Measurements from ENCODE around the gene BCL7A.
A peak's percentile ranks its signal among the peaks of the same experiment; 100 is the strongest.
"Not testable (repeated sequence)": the region's sequence is repeated elsewhere in the genome, so short reads cannot be mapped to it uniquely, and the experiment has no call there.

BCL7A gene

DNA sequence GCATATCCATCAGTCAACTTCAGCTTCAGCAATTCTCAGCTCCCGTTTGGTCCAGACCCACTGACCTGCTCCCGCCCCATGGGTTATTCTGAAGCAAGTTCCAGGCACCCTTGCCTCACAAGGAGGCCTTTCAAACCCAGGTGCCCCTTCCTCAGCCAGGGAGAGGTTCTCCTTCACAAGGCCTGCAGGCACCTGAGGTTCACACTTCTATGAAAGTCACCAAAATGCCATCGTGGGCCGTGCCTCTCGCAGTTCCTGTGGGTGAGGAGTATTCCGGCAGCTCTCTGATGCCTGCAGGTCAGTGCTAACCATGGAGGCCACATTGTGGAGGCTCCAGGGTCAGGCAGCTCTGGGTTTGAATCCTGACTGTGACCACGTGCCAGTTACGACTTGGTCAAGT lies 40.2 kb upstream of the BCL7A start:
- no peak for DNase-seq (ENCODE audit: low read depth)
- H3K4me3 ChIP-seq (ENCODE audit: low read depth, low read length), result no peak overlapping the region
- TF ChIP-seq, protein P1, sequence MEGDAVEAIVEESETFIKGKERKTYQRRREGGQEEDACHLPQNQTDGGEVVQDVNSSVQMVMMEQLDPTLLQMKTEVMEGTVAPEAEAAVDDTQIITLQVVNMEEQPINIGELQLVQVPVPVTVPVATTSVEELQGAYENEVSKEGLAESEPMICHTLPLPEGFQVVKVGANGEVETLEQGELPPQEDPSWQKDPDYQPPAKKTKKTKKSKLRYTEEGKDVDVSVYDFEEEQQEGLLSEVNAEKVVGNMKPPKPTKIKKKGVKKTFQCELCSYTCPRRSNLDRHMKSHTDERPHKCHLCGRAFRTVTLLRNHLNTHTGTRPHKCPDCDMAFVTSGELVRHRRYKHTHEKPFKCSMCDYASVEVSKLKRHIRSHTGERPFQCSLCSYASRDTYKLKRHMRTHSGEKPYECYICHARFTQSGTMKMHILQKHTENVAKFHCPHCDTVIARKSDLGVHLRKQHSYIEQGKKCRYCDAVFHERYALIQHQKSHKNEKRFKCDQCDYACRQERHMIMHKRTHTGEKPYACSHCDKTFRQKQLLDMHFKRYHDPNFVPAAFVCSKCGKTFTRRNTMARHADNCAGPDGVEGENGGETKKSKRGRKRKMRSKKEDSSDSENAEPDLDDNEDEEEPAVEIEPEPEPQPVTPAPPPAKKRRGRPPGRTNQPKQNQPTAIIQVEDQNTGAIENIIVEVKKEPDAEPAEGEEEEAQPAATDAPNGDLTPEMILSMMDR (IDR thresholded peaks at IDR 0.05; ENCODE audit: control insufficient read depth, extremely low read depth, insufficient read depth), result no peak

DNA sequence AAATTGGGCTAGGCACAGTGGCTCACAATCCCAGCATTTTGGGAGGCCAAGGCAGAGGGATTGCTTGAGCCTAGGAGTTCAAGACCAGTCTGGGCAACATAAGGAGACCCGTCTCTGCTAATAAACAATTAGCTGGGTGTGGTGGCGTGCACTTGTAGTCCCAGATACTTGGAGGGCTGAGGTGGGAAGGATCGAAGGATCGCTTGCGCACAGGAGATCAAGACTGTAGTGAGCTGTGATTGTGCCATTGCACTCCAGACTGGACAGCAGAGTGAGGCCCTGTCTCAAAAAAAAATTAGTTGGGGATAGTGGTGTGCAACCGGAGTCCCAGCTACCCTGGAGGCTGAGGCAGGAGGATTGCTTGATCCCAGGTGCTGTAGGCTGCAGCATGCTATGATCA lies 38.7 kb upstream of the BCL7A start:
- no peak overlapping the region for H3K4me3 ChIP-seq (ENCODE audit: low read depth, low read length)
- TF ChIP-seq, protein P1 (IDR thresholded peaks at IDR 0.05; ENCODE audit: control insufficient read depth, extremely low read depth, insufficient read depth), result no peak
- DNase-seq (ENCODE audit: low read depth), result no peak

DNA sequence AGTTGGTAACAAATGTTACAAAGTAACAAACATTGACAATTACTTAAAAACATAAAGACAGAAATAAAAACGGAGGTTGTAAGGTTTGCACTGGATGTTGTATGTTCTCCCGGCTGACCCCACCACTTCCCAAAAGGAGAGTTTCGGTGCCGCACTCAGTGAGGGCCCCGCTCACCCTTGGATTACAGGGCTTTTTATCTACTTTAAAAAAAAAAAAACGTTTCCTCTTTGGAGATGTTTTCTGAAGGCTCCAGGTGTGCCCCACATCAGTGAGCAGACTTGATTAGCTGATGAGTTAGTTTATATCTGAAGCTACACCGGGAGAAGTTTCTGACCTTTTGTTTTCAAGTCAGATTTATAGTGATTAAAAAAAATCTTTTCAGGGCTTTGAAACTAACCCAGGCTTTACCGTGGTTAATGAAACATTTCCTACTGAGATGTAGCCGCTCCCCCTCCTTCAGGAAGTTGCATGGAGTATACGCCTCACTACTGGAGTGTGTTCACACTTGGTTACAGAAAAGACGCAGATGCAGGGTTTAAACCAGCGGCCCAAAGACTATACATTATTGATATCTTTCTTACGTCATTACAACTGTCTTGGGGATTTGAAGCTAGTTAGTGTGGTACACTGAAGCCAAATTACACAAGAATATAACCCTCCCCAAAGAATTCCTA lies 38.0 kb upstream of the BCL7A start:
- no peak overlapping the region for H3K4me3 ChIP-seq (ENCODE audit: low read depth, low read length)

DNA sequence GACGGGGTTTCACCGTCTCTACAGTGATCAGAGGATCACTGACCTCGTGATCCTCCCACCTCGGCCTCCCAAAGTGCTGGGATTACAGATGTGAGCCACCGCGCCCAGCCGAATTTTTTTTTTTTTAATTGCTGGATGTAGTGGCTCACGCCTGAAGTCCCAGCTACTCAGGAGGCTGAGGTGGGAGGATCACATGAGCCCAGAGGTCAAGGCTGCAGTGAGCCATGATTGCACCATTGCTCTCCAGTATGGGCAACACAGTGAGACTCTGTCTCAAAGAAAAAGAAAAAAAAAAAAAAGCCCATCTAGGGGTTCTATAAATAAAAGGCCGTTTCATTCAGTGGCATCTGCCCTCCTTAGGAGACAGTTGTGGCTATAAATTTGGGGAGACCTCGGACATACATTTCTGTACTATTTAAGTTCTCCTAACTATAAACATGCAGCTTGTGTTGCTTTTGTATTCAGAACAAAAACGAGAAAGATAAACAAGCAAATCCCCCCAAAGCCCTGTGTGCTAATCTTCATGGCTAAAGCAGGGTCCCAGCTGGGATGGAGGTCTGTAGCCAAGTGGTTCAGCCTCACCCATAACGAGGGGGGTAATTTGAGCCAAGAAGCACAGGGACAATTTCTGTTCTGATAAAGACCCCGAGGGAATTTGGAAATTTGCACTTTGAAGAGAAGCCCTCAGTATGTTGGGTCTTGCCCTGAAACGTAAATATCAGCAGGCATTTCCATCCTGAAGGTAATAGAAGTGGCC lies 35.0 kb upstream of the BCL7A start:
- TF ChIP-seq, protein P1 (IDR thresholded peaks at IDR 0.05; ENCODE audit: control insufficient read depth, extremely low read depth, insufficient read depth), result no peak
- no peak for DNase-seq (ENCODE audit: low read depth)

More for the DNA sequence above, 38.0 kb upstream of the BCL7A start:
- DNase-seq (ENCODE audit: low read depth), result no peak
- TF ChIP-seq, protein P1 (IDR thresholded peaks at IDR 0.05; ENCODE audit: control insufficient read depth, extremely low read depth, insufficient read depth), result no peak

DNA sequence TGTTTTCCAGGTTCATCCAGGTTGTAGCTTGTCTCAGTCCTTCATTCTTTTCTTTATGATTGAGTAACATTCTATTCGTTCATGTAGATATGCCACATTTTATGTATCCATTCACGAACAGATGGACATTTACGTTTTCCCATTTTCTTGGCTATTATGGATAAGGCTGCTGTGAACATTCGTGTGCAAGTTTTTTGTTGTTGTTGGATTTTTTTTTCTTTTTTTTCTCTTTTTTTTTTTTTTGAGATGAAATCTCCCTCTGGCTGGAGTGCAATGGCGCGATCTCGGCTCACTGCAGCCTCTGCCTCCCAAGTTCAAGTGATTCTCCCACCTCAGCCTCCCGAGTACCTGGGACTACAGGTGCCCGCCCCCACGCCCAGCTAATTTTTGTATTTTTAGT lies 33.2 kb upstream of the BCL7A start:
- DNase-seq (ENCODE audit: low read depth); H3K4me3 ChIP-seq (ENCODE audit: low read depth, low read length): not testable (repeated sequence)

More for the DNA sequence above, 35.0 kb upstream of the BCL7A start:
- no peak overlapping the region for H3K4me3 ChIP-seq (ENCODE audit: low read depth, low read length)

DNA sequence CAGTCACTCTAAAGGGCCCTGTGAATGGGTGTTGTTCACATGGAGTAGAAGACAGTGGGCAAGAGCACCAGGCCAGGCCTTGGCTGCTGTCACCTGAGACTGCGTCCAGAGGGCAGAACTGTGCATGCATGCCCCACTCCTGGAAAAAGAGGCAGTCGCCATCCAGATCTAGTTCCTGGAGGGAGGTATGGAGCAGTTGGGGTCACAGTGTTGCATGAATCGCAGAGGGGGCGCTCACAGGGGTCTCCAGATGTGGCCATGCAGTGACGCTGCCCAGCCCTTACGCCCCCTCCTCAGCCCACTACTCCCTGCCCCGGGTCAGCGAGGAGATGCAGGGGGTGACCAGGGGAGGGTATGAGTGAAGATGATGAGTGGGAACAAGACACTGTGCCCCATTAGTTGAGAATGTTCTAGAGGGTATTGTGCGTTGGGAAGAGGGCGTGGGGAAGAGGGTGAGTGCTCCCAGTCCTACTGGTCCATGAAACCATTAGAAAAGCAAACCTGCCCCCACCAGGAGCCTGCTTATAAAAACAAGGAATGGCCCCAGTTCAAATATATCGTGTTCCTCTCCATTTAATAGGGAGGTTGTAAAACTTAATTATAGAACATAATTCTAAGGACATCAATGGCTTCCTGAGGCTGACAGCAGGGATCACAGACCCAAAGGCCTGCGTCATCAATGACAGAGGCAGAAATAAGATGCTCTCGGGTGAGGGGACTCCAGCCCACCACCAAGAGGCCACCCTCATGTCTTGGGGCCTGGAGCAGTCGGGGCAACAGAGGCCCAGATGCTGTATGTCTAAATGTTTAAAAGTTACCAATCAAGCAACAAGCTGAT lies 32.2 kb upstream of the BCL7A start:
- peak; percentile 27 for DNase-seq (ENCODE audit: low read depth)
- TF ChIP-seq, protein P1 (IDR thresholded peaks at IDR 0.05; ENCODE audit: control insufficient read depth, extremely low read depth, insufficient read depth), result 0 out of 2 replicates have a peak, but pooled peaks have one; percentile 13
- no peak overlapping the region for H3K4me3 ChIP-seq (ENCODE audit: low read depth, low read length)

DNA sequence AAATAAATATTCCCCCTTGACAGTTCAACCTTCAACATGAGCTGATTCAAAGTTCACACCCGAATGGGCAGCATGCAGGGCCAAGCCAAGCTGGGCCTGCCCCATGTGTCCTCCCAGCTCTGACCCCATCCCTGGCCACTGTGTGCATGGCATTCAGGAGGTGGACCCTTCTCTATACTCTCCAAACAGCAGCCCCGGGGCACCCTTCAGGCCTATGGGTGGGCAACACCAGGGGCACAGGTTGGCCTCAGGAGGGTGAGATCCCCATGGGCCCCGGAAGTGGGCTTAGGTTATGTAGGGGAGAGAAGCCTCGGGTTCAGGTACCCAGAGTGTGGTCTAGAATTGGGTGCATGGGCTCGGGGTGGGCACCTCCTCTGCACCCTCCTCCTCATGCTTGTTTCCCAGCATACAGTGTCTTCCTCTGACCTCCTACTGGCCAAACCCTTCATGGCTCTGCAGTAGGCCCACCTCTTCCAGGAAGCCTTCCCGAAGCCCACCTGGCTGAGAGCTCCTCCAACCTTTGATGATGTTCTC lies 31.5 kb upstream of the BCL7A start:
- H3K4me3 ChIP-seq (ENCODE audit: low read depth, low read length), result no peak overlapping the region
- TF ChIP-seq, protein P1 (IDR thresholded peaks at IDR 0.05; ENCODE audit: control insufficient read depth, extremely low read depth, insufficient read depth), result no peak

More for the DNA sequence above, 31.5 kb upstream of the BCL7A start:
- DNase-seq (ENCODE audit: low read depth), result no peak
